ENCODE data around the gene NF1. TPM values are rescaled to one million over a fixed set of nuclear protein-coding genes. Genes with fewer than 3 reads are reported as not detected.

Gene NF1
- polyA plus RNA-seq, 3 donors: 1.2 to 7.4 (median 2.1) TPM

- Histone ChIP-seq H2AFZ (ENCODE audit: insufficient read depth, low read depth, low read length, poor library complexity, severe bottlenecking) (peak overlapping the region; percentile 5), H3K27ac (ENCODE audit: low read depth in 1 of 2, low read length in 2 of 2) (no peak overlapping the region), H3K9ac (ENCODE audit: insufficient read depth, low read length, poor library complexity, severe bottlenecking) (no peak overlapping the region), H3K9me3 (replicated peaks in 1 of 2; ENCODE audit: control insufficient read depth in 1 of 2, insufficient read depth in 1 of 2, low read length in 2 of 2) (no peaks in the 10 kb centered on the region), H3K36me3 (replicated peaks in 1 of 2; ENCODE audit: control insufficient read depth in 1 of 2, insufficient read depth in 2 of 2, low read length in 2 of 2) (no peaks in the 10 kb centered on the region), H3K4me1 (ENCODE audit: control insufficient read depth in 1 of 2, insufficient read depth in 2 of 2, low read length in 2 of 2) (peaks cover 10 to 14% of the 10 kb centered on the region in 2 donors), H3K4me3 (replicated peaks in 1 of 3; ENCODE audit: low read depth in 2 of 3, low read length in 3 of 3) (peak overlapping the region in 1 of 3 experiments; percentile 57), H3K27me3 (ENCODE audit: control insufficient read depth in 2 of 2, insufficient read depth in 2 of 2, low read length in 2 of 2) (peaks cover 26 to 63% of the 10 kb centered on the region in 2 donors), H3K4me2 (replicated peaks; ENCODE audit: extremely low read depth, low read length, poor library complexity, severe bottlenecking) (peak overlapping the region; percentile 70), H4K20me1 (ENCODE audit: insufficient read depth, low read length) (no peaks in the 10 kb centered on the region), H3K79me2 (ENCODE audit: insufficient read depth, low read length) (no peaks in the 10 kb centered on the region)
- Mint-ChIP-seq H3K27ac (no peak overlapping the region), H3K36me3 (peaks cover 0 to 8% of the 10 kb centered on the region in 2 donors), H3K4me3 (peak overlapping the region; percentile 71 to 80), H3K27me3 (ENCODE audit: low read depth in 3 of 3) (peaks cover 60 to 73% (median 63%) of the 10 kb centered on the region in 3 donors), H3K4me1 (peaks cover 16% of the 10 kb centered on the region), H3K9me3 (peaks cover 0 to 16% (median 7%) of the 10 kb centered on the region in 7 donors)
- WGBS (ENCODE audit: insufficient coverage): 11% methylated on average over 35 of the region's 52 CpGs
- TF ChIP-seq, protein P1, sequence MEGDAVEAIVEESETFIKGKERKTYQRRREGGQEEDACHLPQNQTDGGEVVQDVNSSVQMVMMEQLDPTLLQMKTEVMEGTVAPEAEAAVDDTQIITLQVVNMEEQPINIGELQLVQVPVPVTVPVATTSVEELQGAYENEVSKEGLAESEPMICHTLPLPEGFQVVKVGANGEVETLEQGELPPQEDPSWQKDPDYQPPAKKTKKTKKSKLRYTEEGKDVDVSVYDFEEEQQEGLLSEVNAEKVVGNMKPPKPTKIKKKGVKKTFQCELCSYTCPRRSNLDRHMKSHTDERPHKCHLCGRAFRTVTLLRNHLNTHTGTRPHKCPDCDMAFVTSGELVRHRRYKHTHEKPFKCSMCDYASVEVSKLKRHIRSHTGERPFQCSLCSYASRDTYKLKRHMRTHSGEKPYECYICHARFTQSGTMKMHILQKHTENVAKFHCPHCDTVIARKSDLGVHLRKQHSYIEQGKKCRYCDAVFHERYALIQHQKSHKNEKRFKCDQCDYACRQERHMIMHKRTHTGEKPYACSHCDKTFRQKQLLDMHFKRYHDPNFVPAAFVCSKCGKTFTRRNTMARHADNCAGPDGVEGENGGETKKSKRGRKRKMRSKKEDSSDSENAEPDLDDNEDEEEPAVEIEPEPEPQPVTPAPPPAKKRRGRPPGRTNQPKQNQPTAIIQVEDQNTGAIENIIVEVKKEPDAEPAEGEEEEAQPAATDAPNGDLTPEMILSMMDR (IDR thresholded peaks at IDR 0.05): no peak
- no peak for DNase-seq
- intact Hi-C loops (cut with micrococcal nuclease): no loop called here
These were observed 297.5 kb downstream of the NF1 start for GRCh38 chr17:31392002-31392855.

DNA sequence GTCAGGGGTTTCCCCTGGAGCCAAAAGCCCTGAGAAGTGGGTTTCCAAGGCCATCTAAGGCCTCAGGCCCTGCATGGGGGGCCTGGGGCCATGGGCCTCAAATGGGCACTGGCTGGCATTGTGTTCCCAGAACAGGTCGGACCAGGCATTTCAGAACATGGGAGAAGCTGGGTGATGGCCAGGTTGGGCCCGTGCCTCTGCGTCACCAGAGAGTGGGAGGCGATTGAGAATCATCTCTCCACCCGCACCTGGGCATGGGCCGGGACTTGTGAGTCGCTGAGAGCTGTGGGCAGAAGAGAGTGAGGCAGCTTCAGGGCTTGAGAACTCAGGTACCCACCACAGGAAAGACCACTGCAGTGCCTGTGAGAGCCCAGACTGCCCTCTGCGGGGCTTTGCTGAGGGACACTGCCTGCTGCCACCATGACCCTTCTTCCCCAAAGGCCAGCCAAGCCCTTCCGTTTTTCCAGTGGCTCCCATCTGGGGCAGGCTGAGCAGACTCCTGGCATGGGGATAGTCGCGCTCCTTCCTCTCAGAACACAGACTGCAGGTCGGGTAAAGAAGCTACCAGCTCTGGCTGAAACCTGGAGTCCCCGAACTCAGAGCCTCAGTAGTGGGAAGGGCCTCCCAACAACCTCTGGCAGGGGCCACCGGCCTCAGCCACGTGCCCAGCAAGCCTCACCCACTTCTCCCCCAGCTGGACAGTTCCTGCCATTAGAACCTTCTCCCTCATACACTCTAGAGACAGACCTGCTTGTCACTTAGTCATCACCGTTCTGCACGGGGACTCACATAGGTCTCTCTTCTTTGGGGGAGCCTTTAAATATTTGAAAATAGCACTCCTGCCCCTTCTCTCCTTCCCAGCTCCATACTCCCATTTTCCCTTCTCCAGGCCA lies 298.3 kb downstream of the NF1 start:
- peak overlapping the region; percentile 71 to 80 for H3K4me3 Mint-ChIP-seq
- TF ChIP-seq, protein P1 (IDR thresholded peaks at IDR 0.05): no peak
- peaks cover 61 to 70% (median 66%) of the 10 kb centered on the region in 3 donors for H3K27me3 Mint-ChIP-seq (ENCODE audit: low read depth in 3 of 3)
- intact Hi-C loops (cut with micrococcal nuclease): no loop called here
- Histone ChIP-seq H3K4me1 (ENCODE audit: control insufficient read depth in 1 of 2, insufficient read depth in 2 of 2, low read length in 2 of 2) (peaks cover 10 to 14% of the 10 kb centered on the region in 2 donors), H3K27ac (ENCODE audit: low read depth in 1 of 2, low read length in 2 of 2) (no peak overlapping the region), H3K27me3 (ENCODE audit: control insufficient read depth in 2 of 2, insufficient read depth in 2 of 2, low read length in 2 of 2) (peaks cover 26 to 63% of the 10 kb centered on the region in 2 donors), H3K36me3 (replicated peaks in 1 of 2; ENCODE audit: control insufficient read depth in 1 of 2, insufficient read depth in 2 of 2, low read length in 2 of 2) (no peaks in the 10 kb centered on the region), H3K4me3 (replicated peaks in 1 of 3; ENCODE audit: low read depth in 2 of 3, low read length in 3 of 3) (no peak overlapping the region), H3K79me2 (ENCODE audit: insufficient read depth, low read length) (no peaks in the 10 kb centered on the region), H2AFZ (ENCODE audit: insufficient read depth, low read depth, low read length, poor library complexity, severe bottlenecking) (no peak overlapping the region), H3K9ac (ENCODE audit: insufficient read depth, low read length, poor library complexity, severe bottlenecking) (no peak overlapping the region), H3K9me3 (replicated peaks in 1 of 2; ENCODE audit: control insufficient read depth in 1 of 2, insufficient read depth in 1 of 2, low read length in 2 of 2) (no peaks in the 10 kb centered on the region), H3K4me2 (replicated peaks; ENCODE audit: extremely low read depth, low read length, poor library complexity, severe bottlenecking) (no peak overlapping the region), H4K20me1 (ENCODE audit: insufficient read depth, low read length) (no peaks in the 10 kb centered on the region)
- H3K36me3 Mint-ChIP-seq: peaks cover 0 to 8% of the 10 kb centered on the region in 2 donors
- H3K4me1 Mint-ChIP-seq: peaks cover 16% of the 10 kb centered on the region
- H3K27ac Mint-ChIP-seq: no peak overlapping the region
- no peak for DNase-seq
- H3K9me3 Mint-ChIP-seq: peaks cover 0 to 16% (median 7%) of the 10 kb centered on the region in 7 donors
- 88% methylated on average over 15 of the region's 17 CpGs for WGBS (ENCODE audit: insufficient coverage)
